Sigmoid colon (tissue), 4 donors: ENCODE results near the gene CNTNAP5.

Experiments used
- EP300 ChIP-seq, 4 donors: sonication (generic); formaldehyde crosslinking; IDR thresholded peaks; one replicate each; pipeline ENCODE4 v1.6.1; 2017; ENCODE audit warnings: antibody characterized with exemption in 4 of 4
- POLR2A ChIP-seq, 2 donors: fragments of 450-650 bp; IDR thresholded peaks; one replicate each; pipeline ENCODE4 v1.6.1; 2016; ENCODE audit warnings: antibody characterized with exemption in 2 of 2, mild to moderate bottlenecking in 2 of 2, moderate library complexity in 2 of 2
- TF ChIP-seq, protein P1 (sequence below), 4 experiments: fragments of 450-650 bp in 3 of 4; fragments of 200-600 bp in 1 of 4; IDR thresholded peaks; one replicate each; pipeline ENCODE4 v1.5.1; 2016 to 2019; ENCODE audit warnings: antibody characterized with exemption in 4 of 4, mild to moderate bottlenecking in 3 of 4, moderate library complexity in 2 of 4

DNA sequence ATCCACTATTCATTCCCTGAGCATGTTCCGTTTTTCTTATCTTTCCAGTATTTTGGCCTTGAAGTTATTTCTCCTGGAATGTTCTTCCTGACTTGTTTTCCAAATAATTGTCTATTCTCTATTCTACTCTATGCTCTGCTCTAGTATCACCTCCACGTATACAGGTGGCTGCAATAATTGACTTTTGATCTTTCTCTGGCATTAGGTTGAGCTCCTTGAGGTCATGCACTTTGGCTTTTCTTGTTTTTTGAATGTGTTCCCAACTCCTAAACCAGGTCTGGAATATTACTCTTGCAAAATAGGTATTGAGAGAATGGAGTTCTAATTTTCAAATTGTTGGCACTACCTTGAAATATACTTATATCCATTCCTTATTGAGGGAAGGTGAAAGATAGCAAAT, 550.4 kb downstream of the CNTNAP5 start:
- TF ChIP-seq, protein P1, sequence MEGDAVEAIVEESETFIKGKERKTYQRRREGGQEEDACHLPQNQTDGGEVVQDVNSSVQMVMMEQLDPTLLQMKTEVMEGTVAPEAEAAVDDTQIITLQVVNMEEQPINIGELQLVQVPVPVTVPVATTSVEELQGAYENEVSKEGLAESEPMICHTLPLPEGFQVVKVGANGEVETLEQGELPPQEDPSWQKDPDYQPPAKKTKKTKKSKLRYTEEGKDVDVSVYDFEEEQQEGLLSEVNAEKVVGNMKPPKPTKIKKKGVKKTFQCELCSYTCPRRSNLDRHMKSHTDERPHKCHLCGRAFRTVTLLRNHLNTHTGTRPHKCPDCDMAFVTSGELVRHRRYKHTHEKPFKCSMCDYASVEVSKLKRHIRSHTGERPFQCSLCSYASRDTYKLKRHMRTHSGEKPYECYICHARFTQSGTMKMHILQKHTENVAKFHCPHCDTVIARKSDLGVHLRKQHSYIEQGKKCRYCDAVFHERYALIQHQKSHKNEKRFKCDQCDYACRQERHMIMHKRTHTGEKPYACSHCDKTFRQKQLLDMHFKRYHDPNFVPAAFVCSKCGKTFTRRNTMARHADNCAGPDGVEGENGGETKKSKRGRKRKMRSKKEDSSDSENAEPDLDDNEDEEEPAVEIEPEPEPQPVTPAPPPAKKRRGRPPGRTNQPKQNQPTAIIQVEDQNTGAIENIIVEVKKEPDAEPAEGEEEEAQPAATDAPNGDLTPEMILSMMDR (IDR thresholded peaks at IDR 0.05): no peak
- no peak for TF ChIP-seq POLR2A (IDR thresholded peaks at IDR 0.05)
- no peak for TF ChIP-seq EP300 (IDR thresholded peaks at IDR 0.05)
